ENCODE results near the gene TBX1.

Gene TBX1

GRCh38 chr22:19753996-19754700 lies 6.4 kb upstream of the TBX1 start:
- TF ChIP-seq CTCF (conservative IDR thresholded peaks at IDR 0.05; ENCODE audit: low read depth) = no peak
- ChIA-PET POLR2A (ENCODE audit: low non-redundant PET) (no interaction called here), CTCF (interaction anchor here (1.3 kb wide), 1 partner anchor 23 kb away, joined by 6 read pairs; no protein-coding TSS in a partner anchor)
- DNase-seq (ENCODE audit: low spot score) = no peak
- H3K27ac ChIP-seq = no peak overlapping the region

- DNase-seq (ENCODE audit: low spot score) = no peak
- POLR2A ChIA-PET (ENCODE audit: low non-redundant PET) = no interaction called here
- CTCF ChIA-PET = no interaction called here
- H3K27ac ChIP-seq = no peak overlapping the region
- no peak for TF ChIP-seq CTCF (conservative IDR thresholded peaks at IDR 0.05; ENCODE audit: low read depth)
Measured at GRCh38 chr22:19754701-19755144, 5.9 kb upstream of the TBX1 start.

GRCh38 chr22:19755145-19755710 lies 5.3 kb upstream of the TBX1 start:
- ChIA-PET CTCF (no interaction called here), POLR2A (ENCODE audit: low non-redundant PET) (no interaction called here)

GRCh38 chr22:19755722-19756287 lies 4.8 kb upstream of the TBX1 start:
- CTCF ChIA-PET = interaction anchor here (0.5 to 1.2 kb wide), 10 partner anchors 10 to 156 kb away, joined by 3 to 12 read pairs (median 5); no protein-coding TSS in a partner anchor
- DNase-seq (ENCODE audit: low spot score) = no peak
- TF ChIP-seq CTCF (conservative IDR thresholded peaks at IDR 0.05; ENCODE audit: low read depth) = no peak
- POLR2A ChIA-PET (ENCODE audit: low non-redundant PET) = no interaction called here
- no peak overlapping the region for H3K27ac ChIP-seq

More at GRCh38 chr22:19755145-19755710, 5.3 kb upstream of the TBX1 start:
- no peak for DNase-seq (ENCODE audit: low spot score)
- H3K27ac ChIP-seq = no peak overlapping the region
- no peak for TF ChIP-seq CTCF (conservative IDR thresholded peaks at IDR 0.05; ENCODE audit: low read depth)

- CTCF ChIA-PET = interaction anchor here (0.5 to 1.2 kb wide), 11 partner anchors 10 to 155 kb away, joined by 3 to 12 read pairs (median 5); no protein-coding TSS in a partner anchor
- POLR2A ChIA-PET (ENCODE audit: low non-redundant PET) = no interaction called here
- TF ChIP-seq CTCF (conservative IDR thresholded peaks at IDR 0.05; ENCODE audit: low read depth) = peak; percentile 83
- DNase-seq (ENCODE audit: low spot score) = peak; percentile 67
- H3K27ac ChIP-seq = peak overlapping the region; percentile 61
Measured at GRCh38 chr22:19756288-19757128, 4.1 kb upstream of the TBX1 start.

All from RWPE1 (cell line).